Lung (tissue), 12 donors: Measurements from ENCODE around the gene FBLN5. TPM values are rescaled to one million over a fixed set of nuclear protein-coding genes. Genes with fewer than 3 reads are reported as not detected.

Source experiments
- ATAC-seq: fragments of 200-7000 bp; cut with Tn5 transposase; one replicate; pipeline ENCODE4 v1.9.1; 2020; ENCODE audit warnings: moderate number of reproducible peaks; ENCODE audit not compliant: insufficient read depth, low FRiP score
- DNase-seq, 3 donors: peaks; one replicate each; pipeline ENCODE4 v3.0.0-alpha.2; 2013 to 2017
- H3K27ac ChIP-seq, 2 donors: one replicate each; pipeline ENCODE4 v1.5.1; 2013; ENCODE audit warnings: mild to moderate bottlenecking in 2 of 2, moderate library complexity in 2 of 2, control low read depth in 1 of 2, inconsistent platforms in 1 of 2, low read depth in 1 of 2, low read length in 1 of 2
- H3K27me3 ChIP-seq, 3 donors: one replicate each; pipeline ENCODE4 v1.5.1; 2013; ENCODE audit warnings: low read length in 2 of 3; ENCODE audit not compliant: control insufficient read depth in 3 of 3, insufficient read depth in 3 of 3
- H3K36me3 ChIP-seq, 4 donors: one replicate each; pipeline ENCODE4 v1.5.1; 2013; ENCODE audit warnings: low read length in 4 of 4, mild to moderate bottlenecking in 1 of 4, moderate library complexity in 1 of 4; ENCODE audit not compliant: control insufficient read depth in 4 of 4, insufficient read depth in 4 of 4
- H3K4me1 ChIP-seq, 5 donors: one replicate each; pipeline ENCODE4 v1.5.1; 2013; ENCODE audit warnings: low read length in 5 of 5, mild to moderate bottlenecking in 2 of 5, moderate library complexity in 1 of 5; ENCODE audit not compliant: control insufficient read depth in 5 of 5, insufficient read depth in 5 of 5
- H3K4me3 ChIP-seq: one replicate; pipeline ENCODE4 v1.5.1; 2013; ENCODE audit warnings: mild to moderate bottlenecking, control low read depth, moderate library complexity
- H3K9ac ChIP-seq, 2 donors: one replicate each; pipeline ENCODE4 v1.5.1; 2013; ENCODE audit warnings: low read length in 2 of 2, control low read depth in 1 of 2; ENCODE audit not compliant: insufficient read depth in 1 of 2
- H3K9me3 ChIP-seq, 4 donors: one replicate each; pipeline ENCODE4 v1.5.1; 2013; ENCODE audit warnings: low read length in 3 of 4, mild to moderate bottlenecking in 1 of 4, moderate library complexity in 1 of 4; ENCODE audit not compliant: control insufficient read depth in 4 of 4, insufficient read depth in 3 of 4
- WGBS, 2 donors: extraction: QIAGEN DNeasy Blood & Tissue Kit; methylation state at CpG; one replicate each; pipeline ENCODE4 v1.1.7; 2013; 5-methylcytosine and 5-hydroxymethylcytosine counted together
- polyA plus RNA-seq, 2 donors: library from polyadenylated mRNA; stranded (reverse); fragments of 200-250 nt; gene quantifications; one replicate each; pipeline ENCODE4 v1.2.1, GENCODE V29; 2013
- total RNA-seq, 2 donors: library from RNA; depleted of rRNA in 1 of 2; stranded (reverse); fragments of >200 nt in 1 of 2; gene quantifications; one replicate each; pipeline ENCODE4 v1.2.1, GENCODE V29; 2014 to 2021
- TF ChIP-seq, protein P1 (sequence below): IDR thresholded peaks from 2 replicates; pipeline ENCODE4 v1.5.1; 2012; ENCODE audit warnings: mild to moderate bottlenecking; ENCODE audit errors: control extremely low read depth, extremely low read depth
- donor health status: control.
- donor health status: control.
- donor health status: Bipolar disorder and iron deficiency.
- donor health status: healthy.
- donor health status: DM: yes; HTN: yes; CAD: no.

FBLN5 gene
- total and polyA plus RNA-seq, 4 donors, result 43.1 to 83.0 (median 72.0) TPM

DNA sequence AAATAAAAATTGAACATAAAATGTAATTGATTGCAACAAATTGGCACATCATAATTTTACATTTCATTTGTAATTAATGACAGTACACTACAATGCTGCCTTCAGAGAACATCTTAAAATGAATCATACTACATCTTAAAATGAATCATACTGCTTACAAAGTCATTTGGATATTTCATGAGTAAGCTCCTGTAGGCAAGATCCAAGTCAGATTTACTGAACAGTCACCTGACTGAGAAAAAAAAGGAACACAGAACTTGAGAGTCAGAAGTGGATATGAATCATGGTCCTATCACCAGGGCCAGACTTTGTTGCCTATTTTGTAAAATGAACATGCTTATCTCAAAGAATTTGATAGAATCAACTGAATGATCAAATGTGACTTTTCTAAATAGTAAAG is 32.7 kb upstream of the FBLN5 start:
- ATAC-seq, result peak; percentile 89
- no peak overlapping the region for H3K4me3 ChIP-seq
- no peaks in the 10 kb centered on the region for H3K27me3 ChIP-seq
- H3K9ac ChIP-seq, result no peak overlapping the region
- H3K27ac ChIP-seq, result peak overlapping the region in 1 of 2 donors; percentile 33
- H3K4me1 ChIP-seq, result peaks cover 0 to 11% (median under 1%) of the 10 kb centered on the region in 5 donors
- DNase-seq, result no peak
- H3K9me3 ChIP-seq, result no peaks in the 10 kb centered on the region
- TF ChIP-seq, protein P1, sequence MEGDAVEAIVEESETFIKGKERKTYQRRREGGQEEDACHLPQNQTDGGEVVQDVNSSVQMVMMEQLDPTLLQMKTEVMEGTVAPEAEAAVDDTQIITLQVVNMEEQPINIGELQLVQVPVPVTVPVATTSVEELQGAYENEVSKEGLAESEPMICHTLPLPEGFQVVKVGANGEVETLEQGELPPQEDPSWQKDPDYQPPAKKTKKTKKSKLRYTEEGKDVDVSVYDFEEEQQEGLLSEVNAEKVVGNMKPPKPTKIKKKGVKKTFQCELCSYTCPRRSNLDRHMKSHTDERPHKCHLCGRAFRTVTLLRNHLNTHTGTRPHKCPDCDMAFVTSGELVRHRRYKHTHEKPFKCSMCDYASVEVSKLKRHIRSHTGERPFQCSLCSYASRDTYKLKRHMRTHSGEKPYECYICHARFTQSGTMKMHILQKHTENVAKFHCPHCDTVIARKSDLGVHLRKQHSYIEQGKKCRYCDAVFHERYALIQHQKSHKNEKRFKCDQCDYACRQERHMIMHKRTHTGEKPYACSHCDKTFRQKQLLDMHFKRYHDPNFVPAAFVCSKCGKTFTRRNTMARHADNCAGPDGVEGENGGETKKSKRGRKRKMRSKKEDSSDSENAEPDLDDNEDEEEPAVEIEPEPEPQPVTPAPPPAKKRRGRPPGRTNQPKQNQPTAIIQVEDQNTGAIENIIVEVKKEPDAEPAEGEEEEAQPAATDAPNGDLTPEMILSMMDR, result no peak
- H3K36me3 ChIP-seq, result peaks cover 1 to 22% (median 13%) of the 10 kb centered on the region in 4 donors

DNA sequence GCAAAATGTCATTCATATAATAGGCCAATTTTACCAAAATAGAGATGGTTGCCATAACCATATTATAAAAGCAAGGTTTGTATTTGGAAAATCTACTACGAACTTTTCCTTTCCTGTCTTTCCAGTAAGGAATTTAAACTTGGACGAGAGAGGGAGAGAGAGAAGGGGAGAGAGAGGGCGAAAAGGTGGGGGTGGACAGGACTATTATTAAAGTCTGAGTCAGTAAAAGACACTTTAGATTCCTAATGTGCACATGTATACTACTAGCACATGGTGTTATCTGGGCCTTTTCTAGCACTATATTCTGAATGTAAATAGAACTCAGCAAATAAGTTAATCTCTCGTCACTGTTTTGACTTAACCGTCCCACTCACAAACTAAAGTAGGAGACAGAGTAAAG is 30.4 kb upstream of the FBLN5 start:
- Histone ChIP-seq H3K27ac (peak overlapping the region in 1 of 2 donors; percentile 45), H3K36me3 (peaks cover 3 to 36% (median 12%) of the 10 kb centered on the region in 4 donors), H3K9me3 (no peaks in the 10 kb centered on the region), H3K4me1 (peaks cover 0 to 8% (median 0%) of the 10 kb centered on the region in 5 donors), H3K9ac (no peak overlapping the region), H3K27me3 (no peaks in the 10 kb centered on the region), H3K4me3 (no peak overlapping the region)
- no peak for DNase-seq
- TF ChIP-seq, protein P1, result no peak
- no peak for ATAC-seq
- WGBS, 2 donors, result 84 to 97% methylated on average over 5 of the region's 5 CpGs

DNA sequence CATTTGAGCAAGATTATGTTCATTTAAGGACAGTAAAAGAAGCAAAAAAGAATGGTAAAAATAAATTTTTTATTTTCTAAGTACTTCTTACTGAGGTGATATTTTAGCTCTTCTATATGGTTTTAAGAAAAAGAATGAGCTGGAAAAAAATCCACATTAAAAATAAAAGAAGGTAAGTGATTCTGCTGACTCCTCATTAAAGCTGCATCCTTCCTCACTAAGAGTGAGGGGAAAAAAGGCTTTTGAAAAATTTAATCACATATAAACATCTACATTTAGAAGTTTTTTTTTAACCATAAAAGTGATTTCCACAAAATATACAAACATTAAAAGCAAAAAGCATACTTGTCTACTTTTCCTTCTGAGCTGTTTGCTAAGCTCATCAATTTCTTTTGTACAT is 28.3 kb upstream of the FBLN5 start:
- Histone ChIP-seq H3K9me3 (no peaks in the 10 kb centered on the region), H3K27me3 (no peaks in the 10 kb centered on the region), H3K27ac (no peak overlapping the region), H3K9ac (no peak overlapping the region), H3K4me3 (no peak overlapping the region), H3K36me3 (peaks cover 3 to 35% (median 10%) of the 10 kb centered on the region in 4 donors), H3K4me1 (peaks cover 0 to 6% (median 0%) of the 10 kb centered on the region in 5 donors)
- DNase-seq (no peak), ATAC-seq (no peak)
- TF ChIP-seq, protein P1, result no peak

- Histone ChIP-seq H3K4me3 (no peak overlapping the region), H3K27me3 (no peaks in the 10 kb centered on the region), H3K27ac (no peak overlapping the region), H3K4me1 (peaks cover 0 to 6% (median 0%) of the 10 kb centered on the region in 5 donors), H3K9ac (no peak overlapping the region), H3K9me3 (no peaks in the 10 kb centered on the region), H3K36me3 (peaks cover 8 to 32% (median 13%) of the 10 kb centered on the region in 4 donors)
- ATAC-seq, result no peak
- DNase-seq, result no peak
- TF ChIP-seq, protein P1, result no peak
- 94 to 98% methylated on average over 2 of the region's 2 CpGs for WGBS, 2 donors
These were observed 23.8 kb upstream of the FBLN5 start for GRCh38 chr14:91971188-91971778.
